Forelimb muscle (tissue), 1 donor: ENCODE results near the gene DNAJC11. TPM values are rescaled to one million over a fixed set of nuclear protein-coding genes. Genes with fewer than 3 reads are reported as not detected.
"Not testable (repeated sequence)": the region's sequence is repeated elsewhere in the genome, so short reads cannot be mapped to it uniquely, and the experiment has no call there.

Experiments used
- DNase-seq: peaks from one replicate; pipeline ENCODE4 v3.0.0-alpha.2; 2013; ENCODE audit warnings: low read depth
- polyA plus RNA-seq: library from polyadenylated mRNA; unstranded; fragments of 120-200 nt; gene quantifications from one replicate; pipeline ENCODE4 v1.2.1, GENCODE V29; 2013; ENCODE audit not compliant: insufficient read length

The DNAJC11 gene
- polyA plus RNA-seq, 1 donor = 35.0 TPM

DNA sequence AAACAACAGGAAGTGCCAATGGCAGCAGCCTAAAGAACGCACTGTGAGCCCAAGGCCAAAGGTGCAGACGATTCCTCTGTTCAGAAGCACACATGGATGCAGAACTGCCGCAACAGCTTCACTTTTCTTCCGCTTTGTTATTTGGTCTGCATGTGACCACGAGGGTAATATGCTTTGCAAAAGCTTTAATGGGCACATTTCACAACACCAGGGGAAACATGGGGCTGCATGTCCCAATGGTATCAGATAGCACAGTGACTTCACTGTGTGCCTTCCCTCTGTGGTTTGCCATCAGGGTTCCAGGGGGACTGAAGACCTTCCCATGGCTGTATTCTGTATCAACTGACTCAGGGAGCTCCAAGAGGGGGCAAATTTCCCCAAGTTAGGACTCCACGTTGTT is 48.6 kb downstream of the DNAJC11 start:
- DNase-seq = no peak

DNA sequence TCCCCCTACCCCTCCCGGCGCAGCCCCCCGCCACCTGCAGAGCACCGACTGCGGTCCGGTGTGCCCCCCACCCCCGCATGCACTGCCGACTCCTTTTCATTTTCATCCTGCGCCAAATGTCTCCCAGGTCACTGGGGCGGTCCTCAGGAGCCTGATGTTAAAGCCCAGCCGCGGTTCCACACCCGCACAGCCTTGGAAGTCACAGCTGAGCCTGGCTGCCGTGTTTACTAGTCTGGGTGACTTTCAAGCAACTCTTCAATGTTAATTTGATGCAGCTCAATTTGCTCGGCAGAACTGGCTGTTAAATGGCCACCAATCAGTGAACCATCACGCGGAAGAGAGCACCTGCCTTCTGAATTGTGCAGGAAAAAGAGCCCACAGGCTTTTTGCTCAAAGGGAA is 49.7 kb downstream of the DNAJC11 start:
- DNase-seq = no peak

DNA sequence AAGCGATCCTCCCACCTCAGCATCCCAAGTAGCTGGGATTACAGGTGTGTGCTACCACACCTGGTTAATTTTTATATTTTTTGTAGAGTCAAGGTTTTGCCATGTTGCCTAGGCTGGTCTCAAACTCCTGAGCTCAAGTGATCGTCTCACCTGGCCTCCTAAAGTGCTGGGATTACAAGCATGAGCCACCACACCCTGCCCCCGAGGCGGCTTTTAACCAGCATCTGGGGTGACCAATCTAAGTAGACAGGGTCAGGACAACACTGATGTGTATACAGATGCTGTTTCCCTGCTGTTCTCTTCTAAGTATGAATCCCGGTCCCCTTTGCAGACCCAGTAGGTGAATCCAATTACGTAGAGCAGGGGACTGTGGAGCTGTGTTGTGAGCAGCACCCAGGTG is 53.1 kb downstream of the DNAJC11 start:
- DNase-seq = no peak

DNA sequence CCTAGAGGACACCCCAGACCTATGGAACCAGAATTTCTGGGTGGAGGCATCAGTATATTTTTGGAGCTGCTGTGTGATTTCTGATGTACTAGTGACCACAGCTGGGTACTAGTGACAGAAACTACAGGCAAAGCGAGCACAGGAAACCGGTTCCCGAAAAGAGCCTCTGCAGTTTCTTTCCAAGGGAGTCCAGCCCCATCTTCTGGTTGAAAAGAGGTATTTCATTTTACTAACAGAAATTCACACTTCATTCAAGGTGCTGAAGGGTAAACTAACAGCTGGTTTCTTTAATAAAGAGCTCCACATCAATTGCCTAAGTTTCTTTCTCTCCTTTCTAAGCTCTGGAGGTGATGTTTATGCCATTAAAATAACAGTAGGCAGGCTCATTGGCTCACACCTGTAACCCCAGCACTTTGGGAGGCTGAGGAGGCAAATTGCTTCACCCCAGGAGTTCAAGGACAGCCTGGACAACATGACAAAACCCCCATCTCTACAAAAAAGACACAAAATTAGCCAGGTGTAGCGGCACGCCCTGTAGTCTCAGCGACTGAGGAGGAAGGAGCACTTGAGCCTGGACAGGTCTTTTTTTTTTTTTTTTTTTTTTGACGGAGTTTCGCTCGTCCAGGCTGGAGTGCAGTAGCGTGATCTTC is 55.0 kb downstream of the DNAJC11 start:
- DNase-seq = no peak

DNA sequence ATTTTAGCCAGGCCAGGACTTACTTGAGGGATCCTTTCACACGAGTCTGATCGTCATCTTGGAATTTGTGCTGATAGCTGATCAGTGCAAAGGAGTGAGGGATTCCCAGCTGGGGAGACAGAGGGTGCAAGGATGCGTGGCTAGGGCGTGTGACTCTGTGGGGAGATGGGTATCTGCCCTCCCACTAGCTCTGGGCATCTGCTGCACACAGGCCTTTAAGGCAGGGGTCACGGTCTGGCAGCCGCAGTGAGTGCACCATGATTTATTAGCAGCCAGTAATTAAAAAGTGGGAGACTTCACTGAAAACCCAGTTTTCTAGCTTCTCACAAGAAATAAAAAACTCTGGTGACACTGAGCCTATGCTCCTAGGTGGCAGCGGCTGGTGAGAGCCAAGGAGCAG is 56.6 kb downstream of the DNAJC11 start:
- no peak for DNase-seq

DNA sequence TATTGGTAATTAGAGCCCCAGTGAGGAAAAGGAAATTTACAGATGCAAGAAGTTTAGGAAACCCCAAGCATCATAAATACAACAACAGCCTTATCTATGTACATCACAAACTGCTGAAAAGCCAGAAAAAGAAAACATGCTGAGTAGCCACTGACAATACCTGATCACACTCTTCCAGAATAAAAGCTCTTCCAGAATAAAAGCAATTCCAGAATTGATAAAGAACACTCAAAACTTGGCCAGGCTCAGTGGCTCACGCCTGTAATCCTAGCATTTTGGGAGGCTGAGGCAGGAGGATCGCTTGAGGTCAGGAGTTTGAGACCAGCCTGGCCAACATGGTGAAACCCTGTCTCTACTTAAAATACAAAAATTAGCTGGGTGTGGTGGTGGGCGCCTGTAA is 60.7 kb downstream of the DNAJC11 start:
- DNase-seq = not testable (repeated sequence)

DNA sequence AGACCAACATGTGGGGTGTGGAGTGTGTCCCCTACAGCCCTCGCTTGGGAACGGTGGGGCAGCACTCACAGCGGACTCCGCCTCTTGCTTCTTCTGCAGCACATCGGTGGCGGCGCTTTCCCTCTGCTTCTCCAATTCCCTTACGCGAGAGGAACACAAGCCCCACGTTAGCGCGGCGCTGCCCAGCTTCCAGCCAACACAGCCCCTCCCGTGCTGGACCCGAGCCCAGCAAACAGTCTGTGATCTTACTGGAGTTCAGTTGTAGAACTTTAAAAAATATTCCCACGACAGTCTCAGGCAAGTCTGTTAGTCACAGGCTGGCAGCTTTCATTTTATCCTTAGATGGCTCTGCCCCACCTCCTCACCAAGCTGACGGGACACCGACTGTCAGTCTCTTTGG is 63.4 kb downstream of the DNAJC11 start:
- peak; percentile 40 for DNase-seq

DNA sequence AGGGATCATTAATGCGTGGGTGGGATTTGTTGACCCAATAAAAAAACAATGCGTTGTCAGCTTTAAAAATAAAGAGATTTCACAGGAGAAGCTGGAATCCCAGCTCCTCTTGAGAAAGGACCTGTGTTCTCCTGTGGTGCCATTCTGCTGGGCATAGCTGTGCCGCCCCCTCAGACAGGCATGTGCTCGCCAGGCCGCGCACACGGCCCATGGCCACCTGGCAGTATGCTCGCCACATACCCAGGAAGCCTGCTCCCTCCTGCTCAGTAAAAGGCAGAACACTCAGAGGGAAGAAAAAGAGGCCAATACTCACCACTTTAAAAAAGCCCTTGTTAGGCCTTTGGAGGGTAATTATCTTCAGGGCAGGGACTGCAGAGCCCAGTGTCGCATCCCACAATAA is 63.8 kb downstream of the DNAJC11 start:
- no peak for DNase-seq

DNA sequence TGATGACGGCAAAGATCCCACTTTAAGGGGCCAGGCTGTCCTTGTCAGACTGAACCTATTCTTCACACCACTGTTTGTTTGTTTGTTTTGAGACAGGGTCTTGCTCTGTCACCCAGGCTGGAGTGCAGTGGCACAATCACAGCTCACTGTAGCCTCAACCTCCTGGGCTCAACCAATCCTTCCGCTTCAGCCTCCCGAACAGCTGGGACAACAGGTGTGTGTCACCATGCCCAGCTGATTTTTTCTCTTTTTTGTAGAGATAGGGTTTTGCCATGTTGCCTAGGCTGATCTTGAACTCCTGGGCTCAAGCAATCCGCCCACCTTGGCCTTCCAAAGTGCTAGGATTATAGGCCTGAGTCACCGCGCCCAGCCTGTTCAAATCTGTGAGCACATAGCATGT is 64.8 kb downstream of the DNAJC11 start:
- DNase-seq = not testable (repeated sequence)

DNA sequence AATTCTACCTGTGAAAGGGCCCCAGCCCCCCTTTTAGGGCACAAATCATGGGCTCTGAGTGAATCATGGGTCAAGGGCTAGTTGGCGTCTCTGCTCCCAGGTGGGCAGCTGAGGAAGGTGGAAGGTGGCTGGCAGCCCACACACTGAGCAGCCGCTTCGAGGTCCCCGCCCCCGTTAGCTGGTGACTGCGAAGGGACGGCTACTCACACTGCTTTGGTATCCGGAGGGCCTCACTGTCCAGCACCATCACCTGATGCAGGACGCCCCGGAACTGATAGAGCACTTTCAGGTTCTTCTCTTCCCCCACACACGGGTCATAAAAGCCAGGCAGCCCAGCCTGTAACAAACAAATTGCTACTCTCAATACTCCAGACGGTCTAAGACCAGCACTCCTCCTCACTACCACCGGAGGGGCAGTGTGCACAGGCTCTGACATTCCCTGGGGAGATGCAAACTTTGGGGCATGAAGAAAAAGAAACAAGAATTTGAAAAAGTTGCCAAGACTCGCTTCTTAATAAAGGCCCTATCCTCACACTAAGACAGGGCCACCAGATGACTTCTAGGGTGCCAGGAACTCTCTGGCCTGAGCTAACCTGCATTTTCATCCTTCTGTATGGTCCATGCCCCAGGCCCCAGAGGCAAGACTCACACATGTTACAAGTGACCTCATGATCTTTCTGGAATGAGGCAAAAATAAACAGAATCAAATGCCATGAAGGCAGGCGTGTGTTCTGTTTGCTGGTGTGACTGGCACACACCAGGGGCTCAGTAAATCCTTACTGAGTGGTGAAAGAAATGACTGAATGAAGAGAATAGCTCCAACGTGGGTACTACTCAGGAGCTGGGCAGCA is 65.5 kb downstream of the DNAJC11 start:
- DNase-seq = no peak

DNA sequence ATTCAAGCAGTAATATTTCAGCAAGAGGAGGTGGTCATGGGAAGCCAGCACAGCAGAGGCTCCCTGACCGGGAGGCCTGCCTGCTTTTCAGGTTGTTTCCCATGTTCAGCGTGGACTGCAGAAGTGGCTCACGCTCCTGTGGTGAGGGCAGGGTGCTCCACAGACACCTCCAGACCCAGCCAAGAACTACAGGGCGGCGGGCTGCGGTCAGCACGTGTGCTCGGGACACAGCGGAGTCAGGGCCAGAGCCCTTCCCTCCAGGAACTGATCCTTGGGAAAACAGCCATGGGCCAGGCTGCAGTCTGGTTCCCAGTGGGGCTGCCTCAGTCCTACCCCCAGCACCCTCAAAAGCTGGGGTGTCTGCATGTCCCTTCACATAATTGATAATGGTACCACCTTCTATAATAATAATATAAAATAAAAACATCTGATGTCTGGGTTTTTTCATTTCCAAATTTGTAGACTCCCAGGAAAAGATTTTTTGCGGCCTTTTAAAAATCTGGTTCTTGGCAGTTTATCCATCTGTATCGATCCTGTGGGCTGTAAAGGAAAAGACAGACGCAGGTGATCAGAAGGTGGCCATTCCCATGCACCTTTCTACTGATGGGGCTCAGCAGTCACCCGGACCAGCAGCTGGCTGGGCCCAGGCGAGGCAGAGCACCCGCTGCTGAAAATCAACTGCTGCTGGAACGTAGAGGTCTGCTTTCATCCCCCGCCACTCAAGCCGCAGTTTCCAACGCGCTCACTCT is 66.3 kb downstream of the DNAJC11 start:
- no peak for DNase-seq

DNA sequence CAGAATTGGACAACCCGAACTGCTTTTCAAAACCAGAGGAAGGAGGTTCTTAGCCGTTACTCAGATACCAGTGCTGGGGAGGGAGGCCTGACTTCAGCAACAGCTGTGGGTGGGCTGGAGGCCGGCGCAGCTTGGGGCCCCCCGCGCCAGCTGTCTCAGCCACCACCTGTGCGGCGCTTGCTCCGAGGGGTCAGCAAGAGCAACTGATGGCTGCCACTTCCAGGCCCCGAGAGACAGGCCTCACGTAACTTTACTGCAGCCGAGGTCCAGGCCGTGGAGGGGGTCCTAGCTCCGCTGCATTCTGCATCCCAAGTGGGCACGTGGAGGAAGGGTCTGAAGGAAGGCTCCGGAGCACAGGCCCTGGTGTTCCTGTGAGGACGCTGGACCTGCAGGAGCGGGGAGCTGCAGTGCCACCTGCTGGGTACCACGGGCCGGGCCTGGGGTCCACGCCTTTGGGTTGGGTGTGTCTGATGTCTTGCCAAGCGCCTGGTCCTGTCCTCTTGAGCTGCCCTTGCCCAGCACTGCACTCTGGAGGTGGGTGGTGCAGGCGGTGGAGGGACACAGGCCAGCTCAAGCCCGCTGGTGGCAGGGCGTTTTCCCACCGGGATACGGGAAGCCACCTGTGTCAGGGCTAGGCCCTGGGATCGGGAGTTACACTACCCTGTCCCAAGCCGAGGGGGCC is 67.1 kb downstream of the DNAJC11 start:
- no peak for DNase-seq

DNA sequence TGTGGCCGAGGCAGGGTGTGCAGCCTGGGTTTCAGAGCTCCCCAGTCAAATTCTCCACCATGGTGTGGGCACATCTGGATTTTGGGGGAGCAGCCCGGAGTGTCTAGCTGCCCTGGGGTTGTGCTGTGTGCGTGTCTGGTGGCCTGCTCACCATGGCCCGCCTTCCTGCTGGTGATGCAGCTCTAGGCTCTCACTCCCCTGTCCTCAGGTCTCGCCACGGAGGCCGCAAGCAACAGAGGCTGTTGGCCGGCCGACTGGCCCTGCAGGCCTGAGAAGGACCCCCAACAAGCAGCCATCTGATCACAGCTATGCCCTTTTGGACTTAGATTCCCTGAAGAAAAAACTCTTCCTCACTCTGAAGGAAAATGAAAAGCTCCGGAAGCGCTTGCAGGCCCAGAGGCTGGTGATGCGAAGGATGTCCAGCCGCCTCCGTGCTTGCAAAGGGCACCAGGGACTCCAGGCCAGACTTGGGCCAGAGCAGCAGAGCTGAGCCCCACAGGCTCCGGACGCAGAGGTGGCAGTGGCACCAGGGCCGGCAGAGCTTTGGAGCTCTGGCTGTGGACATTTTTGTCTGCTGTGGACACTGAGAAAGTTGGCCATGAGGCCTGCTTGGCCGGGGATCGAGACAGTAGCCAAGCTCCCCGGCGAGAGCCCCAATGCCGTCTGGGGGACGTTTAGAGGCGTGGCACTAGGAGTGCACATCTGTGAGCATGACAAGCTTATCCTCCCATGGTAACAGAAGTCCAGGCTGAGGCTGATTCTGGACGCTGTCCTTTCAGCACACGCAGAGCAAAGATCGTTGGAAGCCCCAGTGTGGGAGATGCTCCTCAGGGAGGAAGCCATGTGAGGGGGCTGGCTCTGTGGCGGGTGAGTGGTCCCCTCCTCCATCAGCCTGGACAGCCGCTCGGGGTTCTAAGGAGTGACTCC is 68.8 kb downstream of the DNAJC11 start:
- no peak for DNase-seq

DNA sequence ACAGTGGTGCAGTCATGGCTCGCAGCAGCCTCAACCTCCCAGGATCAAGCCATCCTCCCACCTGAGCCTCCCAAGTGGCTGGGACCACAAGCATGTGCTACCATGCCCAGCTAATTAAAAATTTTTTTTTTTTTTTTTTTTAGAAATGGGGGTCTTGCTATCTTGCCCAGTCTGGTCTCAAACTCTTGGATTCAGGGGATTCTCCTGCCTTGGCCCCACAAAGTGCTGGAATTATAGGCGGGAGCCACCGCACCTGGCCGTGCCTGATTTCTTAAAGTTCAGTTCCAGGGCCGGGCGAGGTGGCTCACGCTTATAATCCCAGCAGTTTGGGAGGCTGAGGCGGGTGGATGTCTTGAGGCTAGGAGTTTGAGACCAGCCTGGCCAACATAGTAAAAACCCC is 70.6 kb downstream of the DNAJC11 start:
- DNase-seq = no peak

DNA sequence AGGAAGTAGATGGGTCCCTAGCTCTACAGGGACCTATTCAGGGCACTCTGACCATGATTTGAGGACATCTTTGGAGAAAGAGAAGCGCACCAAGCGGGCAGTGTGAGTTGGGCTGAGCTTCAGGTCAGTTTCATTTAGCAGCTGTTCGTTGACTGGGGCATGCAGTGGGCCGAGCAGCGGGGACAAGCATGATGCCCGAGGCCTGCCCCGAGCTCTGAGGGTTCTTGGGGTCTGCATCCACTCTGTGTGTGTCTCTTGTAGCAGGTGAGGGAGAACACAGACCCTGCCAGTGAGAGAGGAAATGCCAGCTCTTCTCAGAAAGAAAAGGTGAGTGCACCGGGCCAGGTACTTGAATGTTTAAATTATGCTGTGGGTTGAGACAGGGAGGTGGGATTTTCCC is 71.6 kb downstream of the DNAJC11 start:
- no peak for DNase-seq

DNA sequence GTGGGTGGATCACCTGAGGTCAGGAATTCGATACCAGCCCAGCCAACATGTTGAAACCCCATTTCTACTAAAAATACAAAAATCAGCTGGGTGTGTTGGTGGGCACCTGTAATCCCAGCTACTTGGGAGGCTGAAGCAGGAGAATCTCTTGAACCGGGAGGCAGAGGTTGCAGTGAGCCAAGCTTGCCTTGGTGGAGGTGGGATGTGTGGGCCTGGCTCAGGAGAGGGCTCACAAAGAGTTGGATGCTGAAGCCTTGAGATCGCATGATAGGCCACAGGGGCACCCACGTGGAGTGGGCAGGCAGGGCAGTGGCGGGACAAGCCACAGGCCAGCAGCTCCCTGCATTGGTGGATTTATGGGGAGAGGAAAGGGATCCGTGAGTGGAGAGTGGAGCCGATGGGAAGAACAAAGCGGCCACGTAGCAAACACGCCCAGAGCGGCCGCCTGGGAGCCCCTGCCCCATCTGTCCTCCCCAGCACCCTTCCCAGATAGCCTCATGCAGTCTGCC is 72.6 kb downstream of the DNAJC11 start:
- DNase-seq = no peak

DNA sequence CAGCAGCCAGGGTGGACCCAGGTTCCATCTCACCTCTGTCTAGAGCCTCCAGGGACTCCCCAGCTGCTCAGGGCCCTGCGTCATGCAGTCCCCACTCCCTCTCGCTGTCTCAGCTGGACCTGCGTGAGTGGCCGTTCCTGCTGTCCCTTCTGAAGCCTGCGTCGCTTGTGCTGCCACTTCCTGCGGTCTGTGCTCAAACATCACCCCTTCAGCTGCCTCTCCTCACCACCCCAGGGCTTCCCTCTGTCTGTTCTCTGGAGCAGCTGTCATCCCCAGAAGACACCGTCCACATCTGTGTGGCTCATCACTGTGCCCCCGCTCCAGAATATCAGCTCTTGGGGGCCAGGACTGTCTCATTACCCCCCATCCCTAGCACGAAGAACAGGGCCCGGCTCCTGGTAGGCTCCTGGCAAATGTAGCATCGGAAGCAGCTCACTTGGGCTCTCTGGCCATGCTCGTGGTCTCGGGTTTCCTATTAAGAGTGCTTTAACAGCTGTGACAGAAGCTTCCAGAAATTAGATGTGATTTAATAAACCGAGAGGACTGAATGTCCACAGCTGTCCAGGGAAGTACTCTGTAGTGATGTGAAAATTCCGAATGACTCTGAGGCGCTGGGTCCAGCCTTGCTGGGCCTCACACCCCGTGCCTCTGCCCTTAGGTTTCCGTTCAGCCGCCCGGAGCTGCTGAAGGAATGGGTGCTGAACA is 73.6 kb downstream of the DNAJC11 start:
- DNase-seq = no peak

DNA sequence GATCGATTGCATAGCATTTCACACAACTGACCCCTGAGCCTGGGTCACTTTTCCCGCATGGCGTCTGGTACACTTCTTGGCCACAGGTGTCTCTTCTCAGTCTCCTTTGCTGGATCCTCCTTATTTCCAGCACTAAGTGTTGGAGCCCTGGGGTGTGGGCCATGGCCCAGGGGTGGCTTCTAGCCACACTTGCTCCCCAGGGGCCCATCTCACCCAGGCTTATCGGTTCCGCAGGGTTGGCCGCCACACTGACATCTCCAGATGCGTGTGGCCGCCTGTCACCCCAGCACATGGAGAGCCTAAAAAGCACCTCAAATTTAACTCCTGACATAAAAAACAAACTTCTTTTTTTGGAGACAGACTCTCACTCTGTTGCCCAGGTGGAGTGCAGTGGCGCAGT is 74.6 kb downstream of the DNAJC11 start:
- DNase-seq = no peak

DNA sequence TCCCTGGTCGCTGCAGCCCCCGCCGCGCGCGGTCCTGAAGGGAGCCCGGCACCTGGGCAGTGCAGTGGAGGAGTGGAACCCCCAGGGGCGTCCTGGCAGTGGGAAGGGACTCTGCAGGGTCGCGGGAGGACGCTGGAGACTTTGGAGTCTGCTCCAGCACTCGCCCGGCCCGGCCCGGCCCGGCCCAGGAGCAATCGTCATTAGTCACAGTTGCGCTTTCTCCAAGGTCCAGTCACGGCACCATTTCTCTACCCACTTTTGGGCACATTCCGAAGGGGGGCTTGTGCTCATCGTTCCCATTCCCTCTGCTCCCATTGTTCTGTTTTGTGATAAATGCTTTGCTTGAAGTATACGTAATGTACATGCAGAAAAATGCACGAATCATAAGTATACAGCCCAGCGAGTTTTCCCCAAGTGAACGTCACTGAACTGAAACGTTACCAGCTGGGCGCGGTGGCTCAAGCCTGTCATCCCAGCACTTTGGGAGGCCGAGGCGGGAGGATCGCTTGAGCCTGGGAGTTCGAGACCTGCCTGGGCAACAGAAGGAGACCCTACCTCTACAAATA is 75.9 kb downstream of the DNAJC11 start:
- no peak for DNase-seq
